Esophagus mucosa (tissue), 1 donor: ENCODE measurements around the gene SLC6A6. TPM values are rescaled to one million over a fixed set of nuclear protein-coding genes. Genes with fewer than 3 reads are reported as not detected.
A peak's percentile ranks its signal among the peaks of the same experiment; 100 is the strongest.

Source experiments
- ATAC-seq: fragments of 200-7000 bp; cut with Tn5 transposase; one replicate; pipeline ENCODE4 v1.9.1; 2020
- total RNA-seq: library from RNA; stranded (reverse); gene quantifications from one replicate; pipeline ENCODE4 v1.2.4, GENCODE V29; 2023
- donor health status: DM: yes; HTN: yes; CAD: no.

The SLC6A6 gene
- 11.0 TPM for total RNA-seq

GRCh38 chr3:14402304-14402811 is at the start of gene SLC6A6:
TSS of gene SLC6A6 (plus strand) at chr3:14402606. CDS start at chr3:14443635, 41,029 bp downstream.
- peak; percentile 95 for ATAC-seq

- no peak for ATAC-seq
These were observed 48.9 kb upstream of the SLC6A6 start for GRCh38 chr3:14353502-14353901.

- ATAC-seq = no peak
These were observed 44.9 kb upstream of the SLC6A6 start for GRCh38 chr3:14357463-14357862.

DNA sequence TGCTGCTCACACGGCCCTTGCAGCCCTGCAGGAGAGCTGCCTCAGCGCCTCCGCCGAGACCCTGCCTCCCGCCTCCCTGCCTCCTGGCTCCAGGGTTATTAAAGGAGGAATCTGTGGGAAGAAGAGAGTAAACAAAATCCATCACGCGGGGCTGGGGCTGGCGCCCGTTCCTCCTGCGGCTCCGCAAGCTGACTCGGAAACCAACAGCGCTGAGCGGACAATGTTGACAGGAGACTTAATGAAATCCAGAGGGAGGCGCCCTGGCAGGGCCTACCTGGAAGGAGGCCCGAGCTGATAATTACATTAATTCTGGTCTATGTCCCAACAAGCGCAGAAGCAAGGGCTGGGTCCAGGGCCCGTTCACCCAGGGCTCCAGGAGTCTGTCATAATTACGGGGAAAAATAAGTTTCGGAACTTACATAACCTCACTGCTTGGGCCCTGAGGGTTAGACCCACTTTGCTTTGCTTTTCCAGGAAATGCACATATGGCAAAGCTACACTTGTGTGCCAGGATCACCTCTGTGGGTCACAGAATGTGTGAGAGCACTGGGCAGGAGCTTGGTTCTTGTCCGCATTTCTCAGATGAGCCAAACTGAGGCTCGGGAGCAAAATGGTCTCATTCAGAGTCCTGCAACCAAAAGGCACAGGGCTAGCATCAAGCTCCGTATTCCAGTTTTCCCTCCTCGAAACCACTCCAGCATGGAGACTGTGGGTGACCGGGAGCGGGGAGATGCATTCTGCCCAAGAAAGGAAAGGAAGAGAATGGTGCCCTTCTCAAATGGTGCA is 43.8 kb upstream of the SLC6A6 start:
- peak; percentile 93 for ATAC-seq

DNA sequence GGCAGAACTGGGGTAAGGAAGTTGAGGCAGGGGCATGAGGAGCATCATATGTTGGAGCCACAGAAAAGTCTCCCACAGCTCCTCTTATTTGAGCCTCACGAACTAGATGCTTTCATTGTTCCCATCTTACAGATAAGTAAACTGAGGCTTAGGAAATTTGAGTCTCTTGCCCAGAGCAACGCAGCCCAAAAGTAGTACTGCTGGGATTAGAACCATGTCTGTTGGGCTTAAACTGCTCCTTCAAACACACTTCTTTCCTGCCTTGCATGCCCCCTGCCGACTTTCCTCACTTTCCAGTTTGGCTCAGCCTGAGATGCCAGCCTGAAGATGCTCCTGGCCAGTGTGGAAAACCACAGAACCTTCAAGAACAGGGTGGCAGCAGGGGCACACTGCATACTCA is 43.1 kb upstream of the SLC6A6 start:
- no peak for ATAC-seq

DNA sequence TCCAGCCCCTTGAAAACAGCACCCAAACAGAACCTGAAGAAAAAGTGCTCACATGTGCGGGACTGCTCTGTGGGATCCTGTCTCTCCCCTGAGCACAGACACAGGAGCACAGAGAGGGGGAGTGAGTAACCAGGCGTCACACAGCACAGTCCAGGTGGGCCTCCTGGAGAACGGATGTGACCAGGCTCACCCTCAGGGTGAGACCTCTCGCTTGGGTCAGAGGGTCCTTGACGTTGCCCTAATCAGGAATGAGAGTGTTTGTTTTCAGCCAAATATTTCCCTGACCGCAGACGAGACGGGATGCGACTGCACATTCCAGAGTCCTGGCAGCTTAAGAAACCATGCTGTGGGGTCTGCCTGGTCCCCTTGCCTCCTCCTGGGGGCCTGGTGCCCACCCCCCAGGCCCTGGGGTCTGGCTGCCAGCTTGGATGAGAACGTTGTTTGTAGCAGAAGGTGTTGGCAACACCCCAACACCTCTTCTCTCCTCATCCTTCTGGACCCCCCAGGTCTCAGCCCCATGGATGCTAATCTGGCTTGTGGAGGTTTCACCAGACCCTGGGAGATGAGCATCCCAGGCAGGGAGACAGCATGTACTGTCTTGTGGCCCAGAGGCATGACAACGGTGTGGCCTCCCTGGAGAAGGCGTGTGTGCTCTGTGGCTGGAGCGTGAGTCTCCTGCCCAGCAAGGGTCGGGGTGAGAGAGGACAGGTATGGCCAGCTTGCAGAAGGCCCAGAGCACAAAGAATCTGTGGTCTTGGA is 42.1 kb upstream of the SLC6A6 start:
- ATAC-seq = no peak

GRCh38 chr3:14361068-14361677 is 41.2 kb upstream of the SLC6A6 start:
- no peak for ATAC-seq

DNA sequence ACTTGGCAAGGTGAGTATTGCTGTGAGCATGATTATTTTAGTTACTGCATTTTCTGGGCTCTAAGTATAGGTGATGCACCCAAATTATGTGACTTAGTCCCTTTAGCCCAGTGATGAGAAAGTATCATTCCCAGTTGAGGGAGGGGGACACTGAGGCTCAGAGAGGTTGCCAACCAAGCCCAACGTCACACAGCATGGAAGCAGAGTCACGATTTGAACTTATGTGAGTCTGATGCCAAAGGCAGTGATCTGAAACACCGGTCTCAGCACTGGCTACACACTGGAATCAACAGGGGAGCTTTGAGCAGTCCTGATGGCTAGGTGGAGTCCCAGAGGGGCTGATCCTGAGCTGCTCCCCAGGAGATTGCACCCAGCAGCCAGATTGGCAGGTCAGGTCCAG is 39.5 kb upstream of the SLC6A6 start:
- no peak for ATAC-seq

DNA sequence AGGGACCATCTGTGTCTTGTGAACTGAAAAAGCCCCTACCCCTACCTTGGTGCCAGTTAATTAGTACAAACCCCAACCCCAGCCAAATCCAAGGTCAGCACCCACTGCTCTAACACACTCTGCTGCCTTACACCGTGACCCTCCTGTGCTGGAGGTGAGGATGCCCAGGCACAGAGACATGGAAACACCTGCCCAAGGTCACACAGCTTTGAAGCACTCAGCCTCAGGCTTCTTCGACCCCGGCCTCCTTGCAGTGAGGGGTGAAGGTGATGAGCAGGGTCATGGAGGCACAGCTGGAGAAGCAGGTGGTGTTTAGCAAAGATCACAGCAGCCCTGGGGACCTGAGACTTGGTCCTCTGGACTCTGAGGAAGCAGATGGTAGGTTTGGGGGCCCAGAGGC is 39.0 kb upstream of the SLC6A6 start:
- ATAC-seq = no peak

- ATAC-seq = no peak
These were observed 38.4 kb upstream of the SLC6A6 start for GRCh38 chr3:14363991-14364390.

DNA sequence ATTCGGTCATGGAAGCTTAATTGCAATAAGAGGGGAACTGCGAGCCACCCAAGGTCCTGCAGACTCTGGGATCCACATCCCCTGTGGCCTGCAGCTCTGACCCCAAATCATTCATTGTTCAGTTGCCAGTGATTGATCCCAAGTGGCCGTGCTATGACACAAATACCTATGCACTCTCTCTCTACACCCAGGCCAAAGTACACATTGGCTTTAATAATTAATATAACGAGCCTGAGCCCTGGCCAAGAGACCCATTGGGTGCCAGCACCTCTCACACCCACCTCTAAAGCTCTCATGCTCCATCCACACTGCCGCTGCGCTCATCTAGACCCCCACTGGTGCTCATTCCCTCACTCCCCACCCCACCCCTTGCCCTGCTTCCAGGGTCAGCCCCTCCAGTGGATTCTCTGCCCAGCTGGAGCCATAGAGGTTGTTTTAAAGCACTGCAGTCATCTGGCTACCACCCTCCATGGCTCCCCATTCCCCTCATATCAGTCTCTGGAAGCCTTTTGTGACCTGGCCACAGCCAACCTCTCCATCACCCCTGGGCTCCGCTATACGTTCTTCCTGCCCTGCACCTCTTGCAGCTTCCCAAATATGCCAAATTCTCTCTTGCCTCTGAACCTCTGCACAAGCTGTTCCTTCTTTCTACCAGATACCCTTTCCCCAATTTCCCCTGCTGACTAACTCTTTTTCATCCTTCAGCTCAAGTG is 37.7 kb upstream of the SLC6A6 start:
- ATAC-seq = no peak

DNA sequence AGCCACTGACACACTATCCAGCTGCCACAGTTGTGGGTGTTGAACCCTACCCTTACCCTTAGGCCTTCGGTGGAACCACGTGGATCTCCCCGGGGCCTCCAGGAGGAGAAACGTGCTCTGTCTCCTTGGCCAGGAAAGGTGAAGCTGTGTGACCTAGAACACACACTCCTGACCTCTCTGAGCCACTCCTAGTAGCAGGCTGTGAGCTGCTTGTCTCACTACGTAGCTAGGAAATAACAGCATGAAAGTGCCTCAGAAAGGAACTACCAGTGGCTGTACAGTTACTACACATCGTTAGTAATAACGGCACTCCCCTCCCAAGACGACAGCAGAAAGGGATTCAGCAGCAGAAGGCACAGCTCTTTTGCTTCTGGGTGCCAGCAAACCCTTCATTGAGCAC is 36.2 kb upstream of the SLC6A6 start:
- no peak for ATAC-seq

DNA sequence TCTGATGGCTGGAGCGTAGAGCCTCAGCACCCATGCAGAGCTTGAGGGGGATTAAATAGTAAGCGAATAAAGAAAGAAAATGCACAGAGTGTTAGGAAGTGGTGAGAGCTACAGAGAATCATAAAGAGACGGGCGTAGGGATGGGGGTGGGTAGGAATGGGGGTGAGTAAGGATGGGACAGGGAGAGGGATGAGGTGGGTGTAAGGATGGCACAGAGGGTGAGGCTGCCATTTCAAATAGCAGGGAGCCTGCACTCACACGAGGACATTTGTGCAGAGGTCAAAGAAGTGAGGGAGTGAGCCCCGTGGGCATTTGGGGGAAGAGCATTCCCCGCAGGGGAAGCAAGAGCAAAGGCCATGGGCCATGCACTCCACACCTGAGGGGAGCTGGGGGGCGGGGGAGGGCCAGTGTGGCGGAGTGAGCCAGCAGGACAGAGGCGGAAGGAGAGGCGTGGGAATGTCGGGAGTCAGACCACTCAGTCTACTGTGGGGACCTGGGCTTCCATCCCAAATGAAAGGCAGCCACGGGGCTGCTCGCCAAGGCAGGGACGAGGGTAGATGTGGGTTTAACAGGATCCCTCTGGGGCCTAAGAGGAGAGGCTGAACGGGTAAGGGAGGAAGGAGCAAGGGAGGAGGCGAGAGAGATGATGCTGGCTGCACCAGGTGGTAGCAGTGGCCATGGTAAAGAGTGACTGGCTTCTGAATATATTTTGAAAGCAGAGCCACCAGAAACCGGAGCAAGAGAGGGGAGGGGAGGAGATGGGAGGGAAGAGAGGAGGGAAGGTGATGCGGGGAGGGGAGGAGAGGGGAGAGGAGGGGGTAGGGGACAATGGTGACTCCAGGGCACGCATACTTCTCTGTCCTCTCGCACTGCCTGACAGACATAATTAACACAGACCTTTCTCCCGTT is 35.2 kb upstream of the SLC6A6 start:
- no peak for ATAC-seq

DNA sequence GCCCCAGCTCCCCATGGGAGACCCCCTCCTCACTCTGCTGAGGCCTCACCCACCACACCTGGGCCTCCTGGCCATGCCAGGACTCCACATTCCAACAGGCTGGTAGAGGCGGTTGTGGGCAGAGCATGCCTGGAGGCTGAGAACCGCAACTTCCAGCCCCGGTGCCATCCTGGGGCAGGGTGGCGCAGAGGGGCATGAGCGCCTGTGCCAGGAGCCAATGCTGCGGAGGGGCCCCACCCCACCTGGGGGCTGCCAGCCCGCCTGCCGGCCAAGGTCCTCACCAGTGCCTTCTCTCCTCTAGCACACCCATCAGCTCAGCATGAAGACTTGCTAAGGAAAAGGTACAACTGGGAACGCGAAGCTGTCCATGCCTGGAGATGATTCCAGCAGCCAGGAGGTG is 34.3 kb upstream of the SLC6A6 start:
- no peak for ATAC-seq

DNA sequence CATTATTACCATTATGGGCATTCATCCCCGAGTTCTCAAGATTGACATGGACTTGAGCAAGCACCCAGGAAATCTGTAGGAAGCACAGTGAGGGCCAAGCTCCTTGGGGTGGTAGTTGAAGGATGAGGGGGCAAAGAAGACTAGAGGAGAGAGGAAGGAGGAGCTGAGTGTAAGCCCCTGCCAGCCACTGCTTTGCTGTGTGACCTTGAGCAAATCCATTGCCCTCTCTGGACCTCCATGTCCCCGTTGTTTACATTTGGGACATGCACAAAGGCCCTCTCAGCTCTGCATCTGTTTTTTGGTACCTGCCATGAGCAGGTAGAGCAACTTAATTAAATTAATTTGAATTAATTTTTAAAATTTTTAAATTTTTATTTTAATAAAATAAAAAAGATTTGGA is 33.5 kb upstream of the SLC6A6 start:
- no peak for ATAC-seq

DNA sequence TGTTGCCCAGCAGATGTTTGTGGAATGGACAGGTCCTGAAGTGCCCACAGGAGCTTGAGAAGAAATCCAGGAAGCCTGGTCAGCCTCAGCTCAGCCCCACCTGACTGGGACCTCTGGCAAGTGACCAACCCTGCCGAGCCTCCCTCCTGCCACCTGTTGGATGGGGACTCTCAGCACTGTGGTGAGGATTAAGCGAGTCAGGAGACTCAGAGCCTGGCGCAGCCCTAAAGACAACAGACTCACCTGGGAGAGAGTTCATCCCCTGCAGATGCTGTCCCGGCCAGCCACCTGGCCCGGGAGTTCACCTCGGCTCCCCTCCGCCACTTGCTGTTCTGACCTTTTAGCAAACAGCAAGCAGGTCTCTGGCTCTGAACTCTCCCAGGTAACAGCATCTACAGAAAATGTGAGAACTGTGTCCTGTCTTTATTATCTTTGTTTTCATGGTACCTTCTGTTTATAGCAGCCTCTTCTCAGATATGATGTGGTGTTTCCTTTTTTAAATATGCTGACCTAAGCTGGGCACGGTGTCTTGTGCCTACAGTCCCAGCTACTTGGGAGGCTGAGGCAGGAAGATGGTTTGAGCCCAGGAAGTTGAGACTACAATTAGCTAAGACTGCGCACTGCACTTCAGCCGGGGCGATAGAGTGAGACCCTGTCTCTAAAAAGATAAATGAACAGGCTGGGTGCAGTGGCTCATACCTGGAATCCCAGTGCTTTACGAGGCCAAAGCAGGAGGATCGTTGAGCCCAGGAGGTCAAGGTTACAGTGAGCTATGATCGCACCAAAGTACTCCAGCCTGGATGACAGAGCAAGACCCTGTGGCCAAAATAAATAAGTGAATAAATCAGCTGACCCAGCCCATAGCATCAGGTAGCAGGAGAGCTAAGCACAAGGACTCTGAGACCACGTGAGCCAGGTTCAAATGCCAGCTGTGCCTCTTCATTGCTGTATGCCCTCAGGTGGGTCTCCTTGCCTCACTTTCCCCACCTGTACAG is 32.4 kb upstream of the SLC6A6 start:
- peak; percentile 21 for ATAC-seq

DNA sequence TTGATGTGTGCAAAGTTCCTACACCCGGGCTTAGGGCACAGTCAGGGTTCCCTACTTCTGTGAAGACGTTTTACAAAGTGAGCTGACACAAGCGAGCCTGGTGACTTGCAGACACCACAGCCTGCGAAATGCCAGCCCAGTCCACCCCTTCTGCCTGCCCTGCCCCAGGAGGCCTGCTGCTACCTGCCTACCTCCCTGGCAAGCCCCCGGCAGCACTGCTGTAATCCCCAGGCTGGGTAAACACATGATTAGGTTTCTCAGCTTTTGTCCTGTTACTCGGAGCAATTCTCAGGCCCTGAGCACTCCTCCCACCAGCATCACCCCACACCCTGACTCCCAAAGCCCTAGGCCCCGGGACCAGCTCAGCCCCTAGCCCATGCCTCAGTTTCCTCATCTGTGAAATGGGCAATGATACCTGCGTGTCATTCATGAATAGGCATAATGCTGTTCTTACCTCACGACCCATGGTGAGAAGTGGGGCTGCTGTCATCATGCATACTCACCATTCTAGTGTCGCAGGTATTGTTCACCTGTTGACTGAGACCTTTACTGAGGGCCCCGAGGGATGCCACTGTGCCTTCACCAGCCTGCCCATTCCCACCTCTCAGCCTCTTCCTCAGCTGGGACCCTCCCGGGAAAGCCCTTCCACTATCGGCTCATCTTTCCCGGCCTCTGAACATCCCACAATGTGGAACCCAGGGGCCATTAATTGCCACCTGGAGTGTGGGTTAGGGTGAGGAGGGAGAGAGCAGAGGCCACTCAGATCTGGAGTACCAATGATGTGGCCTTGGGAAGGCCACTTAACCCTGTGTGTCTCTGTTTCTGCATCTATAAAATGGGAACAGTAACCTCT is 31.5 kb upstream of the SLC6A6 start:
- peak; percentile 75 for ATAC-seq

DNA sequence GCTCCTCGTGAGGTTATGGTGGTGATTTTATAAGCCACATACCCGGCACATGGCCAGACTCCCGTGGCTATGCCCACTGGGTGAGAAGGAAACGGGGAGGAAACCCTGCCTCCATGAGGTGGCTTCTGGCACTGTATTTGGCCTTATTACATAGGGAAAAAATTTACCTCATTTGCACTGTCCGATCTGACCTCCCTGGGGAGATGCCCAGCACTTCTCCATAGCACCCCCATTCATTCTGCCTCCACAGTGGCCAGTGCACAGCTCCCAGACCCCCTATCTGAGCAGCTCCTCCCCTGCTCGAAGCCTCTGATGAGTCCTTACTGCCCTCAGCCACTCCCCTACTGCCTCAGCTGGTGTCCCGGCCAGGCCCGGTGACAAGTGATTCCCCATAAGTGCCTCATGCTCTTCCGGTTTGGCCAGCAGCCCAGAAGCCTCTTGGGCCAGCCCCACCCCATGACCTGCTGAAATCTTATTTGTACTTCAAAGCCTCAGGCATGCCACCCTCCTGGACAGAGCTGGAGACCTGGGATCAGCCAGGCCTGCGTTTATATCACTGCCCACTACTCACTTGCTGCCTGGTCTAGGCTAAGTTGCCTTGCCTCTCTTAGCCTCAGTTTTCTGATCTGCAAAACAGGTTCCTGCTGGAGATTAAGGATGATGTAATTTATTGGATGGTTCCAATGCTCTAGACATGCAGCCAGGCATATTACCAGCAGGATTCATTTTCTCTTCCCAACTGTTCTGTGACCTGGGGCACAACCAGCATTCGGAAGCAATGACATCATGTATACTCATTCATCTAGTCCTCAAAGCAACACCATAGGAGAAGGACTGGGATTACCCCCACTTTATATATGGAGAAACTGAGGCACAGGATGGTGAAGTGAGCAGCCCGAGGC is 30.6 kb upstream of the SLC6A6 start:
- ATAC-seq = peak; percentile 76
